Gastroesophageal sphincter (tissue), 4 donors: Measurements from ENCODE around the gene PAPPA2. TPM values are rescaled to one million over a fixed set of nuclear protein-coding genes. Genes with fewer than 3 reads are reported as not detected.
"Not testable (repeated sequence)": the region's sequence is repeated elsewhere in the genome, so short reads cannot be mapped to it uniquely, and the experiment has no call there.

Experiments
- ATAC-seq: fragments of 150-250 bp; one replicate; pipeline ENCODE4 v1.9.1; 2016; ENCODE audit warnings: mild to moderate bottlenecking, moderate library complexity
- H3K27ac ChIP-seq, 4 donors: fragments of 200-600 bp; sonication (generic) in 3 of 4; 1 replicate in 3 of 4; 2 replicates in 1 of 4; pipeline ENCODE4 v1.5.1; 2016 to 2019
- H3K27me3 ChIP-seq: fragments of 200-600 bp; sonication (generic); one replicate; pipeline ENCODE4 v1.5.1; 2019
- H3K36me3 ChIP-seq, 2 donors: fragments of 200-600 bp; sonication (generic); one replicate each; pipeline ENCODE4 v1.5.1; 2019; ENCODE audit warnings: control low read depth in 1 of 2
- H3K4me1 ChIP-seq, 3 donors: fragments of 200-600 bp; sonication (generic); 1 replicate in 2 of 3; 2 replicates in 1 of 3; pipeline ENCODE4 v1.5.1; 2016 to 2019; ENCODE audit warnings: control low read depth in 2 of 3
- H3K4me3 ChIP-seq, 2 donors: fragments of 200-600 bp; sonication (generic); one replicate each; pipeline ENCODE4 v1.5.1; 2019; ENCODE audit warnings: mild to moderate bottlenecking in 1 of 2, moderate library complexity in 1 of 2
- H3K9me3 ChIP-seq, 3 donors: fragments of 200-600 bp; sonication (generic); one replicate each; pipeline ENCODE4 v1.5.1; 2017 to 2019; ENCODE audit warnings: control low read depth in 2 of 3
- EP300 ChIP-seq: sonication (generic); formaldehyde crosslinking; IDR thresholded peaks from one replicate; pipeline ENCODE4 v1.6.1; 2017; ENCODE audit warnings: antibody characterized with exemption, mild to moderate bottlenecking
- POLR2A ChIP-seq, 2 donors: fragments of 450-650 bp; IDR thresholded peaks; one replicate each; pipeline ENCODE4 v1.6.1; 2017; ENCODE audit warnings: antibody characterized with exemption in 2 of 2, mild to moderate bottlenecking in 2 of 2, moderate library complexity in 1 of 2
- POLR2AphosphoS5 ChIP-seq: sonication (generic); formaldehyde crosslinking; IDR thresholded peaks from one replicate; pipeline ENCODE4 v1.6.1; 2017; ENCODE audit warnings: antibody characterized with exemption
- WGBS, 2 donors: methylation state at CpG; one replicate each; pipeline ENCODE4 v1.1.5; 2018; ENCODE audit warnings: low coverage in 1 of 2; 5-methylcytosine and 5-hydroxymethylcytosine counted together
- total RNA-seq, 4 donors: library from RNA; depleted of rRNA; stranded (reverse); fragments of >200 nt; gene quantifications; one replicate each; pipeline ENCODE4 v1.1.0, GENCODE V29; 2016
- TF ChIP-seq, protein P1 (sequence below), 4 experiments: fragments of 200-600 bp in 2 of 4; fragments of 450-650 bp in 2 of 4; sonication (generic) in 1 of 4; IDR thresholded peaks; one replicate each; pipeline ENCODE4 v1.5.1; 2017 to 2019; ENCODE audit warnings: antibody characterized with exemption in 4 of 4, mild to moderate bottlenecking in 2 of 4, moderate library complexity in 2 of 4

Gene PAPPA2
- total RNA-seq, 4 donors from 2014 or later, result 0.10 to 0.54 (median 0.14) TPM

DNA sequence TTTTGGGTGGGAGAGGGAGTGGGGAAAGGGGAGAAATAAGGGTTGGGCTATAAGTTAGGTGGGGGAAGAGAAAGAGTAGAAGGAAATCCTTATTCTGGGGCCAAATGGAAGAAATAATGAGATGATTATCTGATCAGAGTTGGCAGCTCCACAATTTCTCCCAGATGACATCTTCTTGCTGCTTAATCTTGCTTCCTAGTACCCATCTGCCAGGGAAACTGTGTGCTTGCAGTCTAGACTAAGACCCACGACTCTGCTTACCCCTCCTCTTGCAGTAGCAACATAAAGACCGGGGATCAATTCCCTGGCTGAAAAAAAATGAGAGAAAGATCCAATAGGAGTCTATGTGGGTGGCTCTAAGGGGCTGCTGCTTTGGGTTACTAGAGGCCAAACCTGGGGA, 95.6 kb downstream of the PAPPA2 start:
- Histone ChIP-seq H3K27me3 (peaks cover 55% of the 10 kb centered on the region), H3K9me3 (no peaks in the 10 kb centered on the region), H3K36me3 (no peaks in the 10 kb centered on the region), H3K4me3 (no peak overlapping the region), H3K4me1 (peaks cover 0 to 6% (median 0%) of the 10 kb centered on the region in 3 donors), H3K27ac (no peak overlapping the region)
- 31% methylated on average over 2 of the region's 2 CpGs; no CpG with 5 or more reads in 1 of the 2 donors for WGBS, 2 donors
- no peak for ATAC-seq
- TF ChIP-seq EP300 (no peak), POLR2A (IDR thresholded peaks at IDR 0.05) (no peak), POLR2AphosphoS5 (no peak)
- TF ChIP-seq, protein P1, sequence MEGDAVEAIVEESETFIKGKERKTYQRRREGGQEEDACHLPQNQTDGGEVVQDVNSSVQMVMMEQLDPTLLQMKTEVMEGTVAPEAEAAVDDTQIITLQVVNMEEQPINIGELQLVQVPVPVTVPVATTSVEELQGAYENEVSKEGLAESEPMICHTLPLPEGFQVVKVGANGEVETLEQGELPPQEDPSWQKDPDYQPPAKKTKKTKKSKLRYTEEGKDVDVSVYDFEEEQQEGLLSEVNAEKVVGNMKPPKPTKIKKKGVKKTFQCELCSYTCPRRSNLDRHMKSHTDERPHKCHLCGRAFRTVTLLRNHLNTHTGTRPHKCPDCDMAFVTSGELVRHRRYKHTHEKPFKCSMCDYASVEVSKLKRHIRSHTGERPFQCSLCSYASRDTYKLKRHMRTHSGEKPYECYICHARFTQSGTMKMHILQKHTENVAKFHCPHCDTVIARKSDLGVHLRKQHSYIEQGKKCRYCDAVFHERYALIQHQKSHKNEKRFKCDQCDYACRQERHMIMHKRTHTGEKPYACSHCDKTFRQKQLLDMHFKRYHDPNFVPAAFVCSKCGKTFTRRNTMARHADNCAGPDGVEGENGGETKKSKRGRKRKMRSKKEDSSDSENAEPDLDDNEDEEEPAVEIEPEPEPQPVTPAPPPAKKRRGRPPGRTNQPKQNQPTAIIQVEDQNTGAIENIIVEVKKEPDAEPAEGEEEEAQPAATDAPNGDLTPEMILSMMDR (IDR thresholded peaks at IDR 0.05), result no peak

DNA sequence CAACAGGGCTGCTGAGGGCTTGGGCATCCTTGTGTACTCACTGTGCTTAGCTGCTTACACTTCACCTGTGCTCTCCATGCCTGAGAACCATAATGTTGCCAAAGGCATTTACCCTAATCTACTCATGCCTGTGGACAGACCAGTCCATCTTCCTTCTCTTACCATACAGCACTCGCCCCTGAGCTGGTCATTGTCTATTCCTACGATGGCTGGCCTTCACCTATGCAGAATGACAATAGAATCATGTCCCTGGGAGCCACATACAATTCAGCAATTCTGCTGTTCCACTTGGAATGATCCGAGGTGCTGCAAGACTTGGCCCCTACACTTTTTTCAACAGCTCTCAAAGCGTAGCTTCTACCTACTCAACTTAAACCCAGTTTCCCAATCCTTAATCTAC, 96.5 kb downstream of the PAPPA2 start:
- no peak for ATAC-seq
- 27 to 40% methylated on average over 4 of the region's 4 CpGs for WGBS, 2 donors
- Histone ChIP-seq H3K4me1 (peaks cover 0 to 6% (median 0%) of the 10 kb centered on the region in 3 donors), H3K36me3 (no peaks in the 10 kb centered on the region), H3K9me3 (no peaks in the 10 kb centered on the region), H3K4me3 (no peak overlapping the region), H3K27ac (no peak overlapping the region), H3K27me3 (peaks cover 46% of the 10 kb centered on the region)
- TF ChIP-seq POLR2AphosphoS5, result no peak
- TF ChIP-seq EP300, result no peak
- TF ChIP-seq, protein P1 (IDR thresholded peaks at IDR 0.05), result no peak

DNA sequence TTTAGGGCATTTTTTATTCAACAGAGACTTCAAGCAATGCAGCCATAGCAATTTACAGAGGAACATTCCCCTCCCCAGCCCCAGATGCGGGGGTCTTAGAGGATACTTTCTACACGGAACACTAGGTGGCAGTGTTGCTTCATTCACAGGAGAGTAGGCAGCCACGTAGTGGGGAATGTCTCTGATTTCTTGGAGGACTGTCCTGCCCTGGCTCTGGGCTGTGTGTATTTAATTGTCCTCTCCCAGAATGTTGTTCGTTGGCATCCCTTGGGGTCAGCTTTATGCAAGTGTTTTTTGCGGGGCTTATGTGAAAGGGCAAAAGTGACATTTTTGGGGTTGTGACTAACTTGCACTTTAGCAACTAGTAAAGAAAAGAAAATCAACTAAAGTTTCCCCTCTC, 96.9 kb downstream of the PAPPA2 start:
- TF ChIP-seq POLR2A (IDR thresholded peaks at IDR 0.05), result no peak
- TF ChIP-seq, protein P1 (IDR thresholded peaks at IDR 0.05), result peak; percentile 70 to 91 (median 80)
- Histone ChIP-seq H3K4me1 (peaks cover 0 to 6% (median 0%) of the 10 kb centered on the region in 3 donors), H3K4me3 (no peak overlapping the region), H3K36me3 (no peaks in the 10 kb centered on the region), H3K27me3 (peaks cover 43% of the 10 kb centered on the region), H3K27ac (no peak overlapping the region), H3K9me3 (no peaks in the 10 kb centered on the region)
- WGBS, 2 donors, result 0 to 6% methylated on average over 4 to 5 of the region's 5 CpGs
- ATAC-seq, result peak; percentile 83

DNA sequence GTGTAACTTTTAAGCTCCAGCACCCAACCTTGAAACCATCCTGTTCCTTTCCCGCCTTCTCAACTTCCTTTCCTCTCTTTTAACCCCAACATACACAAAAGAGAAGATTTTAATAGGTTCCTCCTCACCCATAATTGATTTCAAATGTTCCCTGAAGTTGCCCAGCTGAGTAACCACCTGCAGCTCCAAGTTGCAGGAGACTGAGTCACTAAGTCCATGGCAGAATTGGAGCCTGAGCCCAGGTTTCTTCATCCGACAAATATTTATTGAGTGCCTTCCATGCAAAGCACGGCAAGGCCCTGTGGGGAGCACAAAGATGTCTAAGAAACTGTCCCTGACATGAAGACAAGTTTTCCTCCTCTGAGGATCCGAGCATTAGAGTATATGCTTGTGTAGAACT, 97.7 kb downstream of the PAPPA2 start:
- Histone ChIP-seq H3K27ac (no peak overlapping the region), H3K4me3 (no peak overlapping the region), H3K27me3 (peaks cover 35% of the 10 kb centered on the region), H3K4me1 (peaks cover 0 to 6% (median 0%) of the 10 kb centered on the region in 3 donors), H3K36me3 (no peaks in the 10 kb centered on the region), H3K9me3 (no peaks in the 10 kb centered on the region)
- no peak for TF ChIP-seq POLR2A (IDR thresholded peaks at IDR 0.05)
- TF ChIP-seq, protein P1 (IDR thresholded peaks at IDR 0.05), result no peak
- no peak for TF ChIP-seq EP300
- no peak for TF ChIP-seq POLR2AphosphoS5
- 79 to 87% methylated on average over 3 to 4 of the region's 4 CpGs for whole genome bisulfite sequencing, 2 donors
- ATAC-seq, result no peak

DNA sequence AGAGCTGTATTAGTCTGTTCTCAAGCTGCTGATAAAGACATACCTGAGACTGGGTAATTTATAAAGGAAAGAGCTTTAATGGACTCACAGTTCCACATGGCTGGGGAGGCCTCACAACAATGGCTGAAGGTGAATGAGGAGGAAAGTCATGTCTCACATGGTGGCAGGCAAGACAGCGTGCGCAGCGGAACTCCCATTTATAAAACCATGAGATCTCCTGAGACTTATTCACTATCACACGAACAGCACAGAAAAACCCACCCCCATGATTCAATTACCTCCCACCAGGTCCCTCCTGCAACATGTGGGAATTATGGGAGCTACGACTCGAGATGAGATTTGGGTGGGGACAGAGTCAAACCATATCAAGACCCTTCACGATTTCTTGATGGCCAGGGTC, 98.8 kb downstream of the PAPPA2 start:
- H3K36me3 ChIP-seq, ATAC-seq, H3K9me3 ChIP-seq, H3K27ac ChIP-seq, H3K4me1 ChIP-seq, H3K4me3 ChIP-seq: not testable (repeated sequence)
- peaks cover 24% of the 10 kb centered on the region for H3K27me3 ChIP-seq
- 84 to 88% methylated on average over 4 to 7 of the region's 7 CpGs for WGBS, 2 donors
